NOMO-1 treated with dmso at 0.1 percent for 144 hours (cell line): ENCODE data around the gene PCIF1.
"Not testable (repeated sequence)": the region's sequence is repeated elsewhere in the genome, so short reads cannot be mapped to it uniquely, and the experiment has no call there.

ENCODE experiments used
- DNase-seq: peaks from one replicate; lab custom pipeline; 2025; ENCODE audit not compliant: unreplicated experiment; lab: John Stamatoyannopoulos, UW

PCIF1 gene

DNA sequence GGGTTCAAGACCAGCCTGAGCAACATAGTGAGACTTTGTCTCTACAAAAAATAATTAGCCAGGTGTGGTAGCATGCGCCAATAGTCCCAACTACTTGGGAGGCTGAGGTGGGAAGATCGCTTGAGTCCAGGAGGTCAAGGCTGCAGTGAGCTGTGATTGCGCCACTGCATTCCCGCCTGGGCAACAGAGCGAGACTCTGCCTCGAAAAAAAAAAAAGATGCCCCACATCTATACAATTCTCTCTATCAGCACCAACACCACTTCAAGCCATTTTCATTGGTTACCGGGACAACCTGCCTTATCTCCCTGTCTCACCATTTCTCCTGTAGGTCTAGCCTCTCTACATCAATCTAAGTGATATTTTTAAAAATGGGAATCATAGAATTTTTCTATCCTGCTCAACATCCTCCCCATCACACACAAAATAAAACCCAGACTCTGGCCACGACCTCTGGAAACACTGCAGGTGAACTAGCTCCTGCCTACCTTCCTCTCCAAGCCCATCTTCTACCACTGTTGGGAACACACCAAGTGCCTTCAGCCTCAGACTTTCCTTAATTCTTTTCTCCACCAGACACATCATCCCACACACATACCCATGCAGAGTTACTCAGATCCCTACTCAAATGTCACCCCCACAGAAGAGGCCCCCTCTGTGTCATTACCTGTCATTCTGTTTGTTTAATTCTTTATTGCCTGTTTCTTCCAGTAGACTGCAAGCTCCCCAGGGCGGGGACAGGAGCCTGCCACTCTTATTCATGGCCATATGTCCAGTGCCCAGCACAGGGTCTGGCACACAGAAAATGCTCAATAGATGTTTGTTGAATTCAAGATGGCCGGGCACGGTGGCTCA is 12.9 kb upstream of the PCIF1 start:
- no peak for DNase-seq

DNA sequence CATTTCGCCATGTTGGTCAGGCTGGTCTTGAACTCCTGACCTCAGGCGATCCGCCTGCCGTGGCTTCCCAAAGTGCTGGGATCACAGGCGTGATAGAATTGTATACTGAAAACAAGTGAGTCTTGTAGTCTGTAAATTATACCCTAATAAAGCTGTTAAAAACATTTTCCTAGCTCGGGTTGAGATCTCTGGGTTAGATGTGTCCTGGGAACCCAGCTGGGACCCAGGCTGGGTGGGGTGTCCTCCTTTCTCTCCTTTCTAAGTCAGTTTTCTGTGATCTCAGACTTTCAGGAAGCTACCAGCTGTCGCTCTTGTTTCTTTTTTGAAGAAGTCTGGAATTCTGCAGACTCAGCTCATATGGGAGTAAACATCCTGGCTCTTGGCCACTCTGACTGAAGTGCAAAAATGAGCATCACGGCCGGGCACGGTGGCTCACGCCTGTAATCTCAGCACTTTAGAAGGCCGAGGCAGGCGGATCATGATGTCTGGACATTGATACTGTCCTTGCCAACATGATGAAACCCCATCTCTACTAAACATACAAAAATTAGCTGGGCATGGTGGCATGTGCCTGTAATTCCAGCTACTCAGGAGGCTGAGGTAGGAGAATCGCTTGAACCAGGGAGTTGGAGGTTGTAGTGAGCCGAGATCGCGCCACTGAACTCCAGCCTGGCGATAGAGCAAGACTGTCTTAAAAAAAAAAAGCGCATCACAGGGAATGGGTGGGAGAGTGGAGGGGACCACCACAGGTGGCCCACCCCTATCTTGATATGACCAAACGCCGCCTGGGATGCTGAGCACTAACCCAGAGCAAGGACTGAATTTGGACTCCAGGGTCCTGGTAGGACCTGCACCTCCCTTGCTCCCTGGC is 9.9 kb upstream of the PCIF1 start:
- no peak for DNase-seq

DNA sequence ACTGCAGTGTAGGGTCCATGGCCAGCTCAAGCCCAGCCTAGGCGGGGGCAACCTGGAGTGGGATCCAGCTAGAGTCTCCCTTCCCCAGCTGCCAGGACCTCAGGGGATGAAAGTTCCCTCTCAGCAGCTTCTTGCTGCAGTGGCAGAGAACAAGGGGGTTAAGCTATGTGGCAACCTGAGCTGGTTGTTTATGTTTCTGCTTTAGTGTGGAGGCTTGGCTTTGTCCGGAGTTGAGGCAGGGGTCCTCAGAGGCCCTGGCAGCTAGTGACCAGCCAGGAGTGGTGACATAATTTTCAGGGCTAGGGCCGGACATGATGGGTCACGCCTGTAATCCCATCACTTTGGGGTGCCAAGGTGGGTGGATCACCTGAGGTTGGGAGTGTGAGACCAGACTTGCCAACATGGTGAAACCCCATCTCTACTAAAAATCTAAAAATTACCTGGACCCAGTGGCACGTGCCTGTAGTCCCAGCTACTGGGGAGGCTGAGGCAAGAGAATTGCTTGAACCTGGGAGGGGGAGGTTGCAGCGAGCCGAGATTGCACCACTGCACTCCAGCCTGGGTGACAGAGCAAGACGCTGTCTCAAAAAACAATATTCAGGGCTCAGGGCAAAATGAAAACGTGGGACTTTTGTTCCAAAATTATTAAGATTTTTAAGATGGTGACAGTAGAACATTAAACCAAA is 8.5 kb upstream of the PCIF1 start:
- DNase-seq, result no peak

DNA sequence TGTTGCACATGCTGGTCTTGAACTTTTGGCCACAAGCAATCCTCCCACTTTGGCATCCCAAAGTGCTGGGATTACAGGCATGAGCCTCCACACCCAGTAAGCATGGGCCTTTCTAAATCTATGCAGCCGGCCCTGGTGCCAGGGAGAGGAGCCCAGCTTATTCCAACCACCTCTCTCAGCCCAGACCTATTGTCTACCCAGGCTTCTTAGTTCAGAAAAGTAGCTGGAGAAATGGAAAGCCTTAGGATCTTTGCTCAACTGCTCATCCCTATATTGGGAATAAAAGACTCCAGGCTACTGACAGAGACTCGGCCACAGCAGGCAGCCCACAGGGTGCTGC is 7.8 kb upstream of the PCIF1 start:
- DNase-seq, result no peak

DNA sequence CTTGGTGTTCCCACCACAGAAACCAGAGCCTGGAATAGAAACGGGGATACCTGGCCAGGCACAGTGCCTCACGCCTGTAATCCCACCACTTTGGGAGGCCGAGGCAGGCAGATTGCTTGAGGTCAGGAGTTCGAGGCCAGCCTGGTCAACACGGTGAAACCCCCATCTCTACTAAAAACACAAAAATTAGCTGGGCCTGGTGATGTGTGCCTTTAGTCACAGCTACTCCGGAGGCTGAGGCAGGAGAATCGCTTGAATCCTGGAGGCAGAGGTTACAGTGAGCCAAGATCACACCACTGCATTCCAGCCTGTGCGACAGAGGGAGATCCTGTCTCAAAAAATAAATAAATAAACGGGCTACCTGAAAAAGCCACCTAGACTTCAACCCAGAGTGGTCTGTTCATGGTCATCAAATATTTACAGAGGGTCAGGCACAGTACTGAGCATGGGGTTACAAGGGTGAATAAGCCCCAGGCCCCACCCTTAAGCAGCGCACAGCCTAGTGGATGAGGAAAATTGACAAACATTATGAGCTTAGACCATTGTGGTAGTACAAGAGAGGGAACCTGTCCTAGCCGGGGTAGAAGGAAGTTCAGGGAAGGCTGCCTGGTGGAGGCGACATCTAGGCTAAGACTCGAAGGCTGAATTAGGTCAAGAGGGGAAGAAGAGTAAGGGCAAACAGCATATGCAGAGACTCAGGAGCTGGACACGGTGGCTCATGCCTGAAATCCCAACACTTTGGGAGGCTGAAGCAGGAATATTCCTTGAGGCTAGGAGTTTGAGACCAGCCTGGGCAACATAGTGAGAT is 7.2 kb upstream of the PCIF1 start:
- DNase-seq, result no peak

DNA sequence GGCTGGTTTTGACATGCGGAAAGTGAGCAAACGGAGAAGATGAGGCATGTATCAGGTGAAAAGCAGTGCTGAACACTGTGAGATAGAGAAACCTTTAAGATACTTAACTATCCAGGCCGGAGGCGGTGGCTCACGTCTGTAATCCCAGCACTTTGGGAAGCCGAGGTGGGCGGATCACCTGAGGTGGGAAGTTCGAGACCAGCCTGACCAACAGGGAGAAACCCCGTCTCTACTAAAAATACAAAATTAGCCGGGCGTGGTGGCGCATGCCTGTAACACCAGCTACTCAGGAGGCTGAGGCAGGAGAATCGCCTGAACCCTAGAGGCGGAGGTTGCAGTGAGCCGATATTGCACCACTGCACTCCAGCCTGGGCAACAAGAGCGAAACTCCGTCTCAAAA is 2.8 kb upstream of the PCIF1 start:
- DNase-seq, result not testable (repeated sequence)

DNA sequence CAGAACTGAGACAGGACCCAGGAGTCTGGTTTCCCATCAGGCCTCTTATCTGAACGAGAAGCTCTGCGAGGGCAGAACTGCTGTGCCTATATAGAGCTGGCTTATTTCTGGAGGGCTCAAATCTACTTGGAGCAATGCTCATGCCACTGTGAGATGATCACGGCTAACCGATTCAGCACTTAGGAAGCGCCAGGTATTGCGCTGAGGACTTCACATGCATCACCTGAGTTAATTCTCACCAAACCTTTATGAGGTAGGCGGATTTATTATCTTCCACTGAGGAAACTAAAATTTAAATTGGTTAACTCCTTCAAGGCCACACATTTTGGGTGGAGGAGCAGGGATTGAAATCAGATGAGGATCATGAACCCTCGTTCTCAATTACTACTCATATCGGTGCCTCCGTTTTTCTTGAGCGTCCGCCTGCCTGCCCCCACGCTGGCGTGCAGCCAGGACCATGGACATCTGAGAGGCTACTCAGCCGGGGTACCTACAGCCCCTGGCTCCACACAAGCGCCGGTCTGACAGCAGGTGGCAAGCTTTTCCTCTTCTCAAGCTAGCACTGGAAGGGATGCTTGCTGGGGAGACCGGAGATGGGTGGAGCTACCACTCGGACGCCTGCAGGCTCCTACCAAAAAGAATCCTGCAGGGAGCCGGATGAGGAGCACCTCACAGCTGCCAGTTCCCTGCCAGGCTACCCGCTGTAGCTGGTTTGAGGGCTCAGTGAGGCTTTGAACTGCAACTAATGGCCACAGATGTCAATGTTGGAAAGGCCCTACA is 1.0 kb upstream of the PCIF1 start:
- peak; percentile 49 for DNase-seq

DNA sequence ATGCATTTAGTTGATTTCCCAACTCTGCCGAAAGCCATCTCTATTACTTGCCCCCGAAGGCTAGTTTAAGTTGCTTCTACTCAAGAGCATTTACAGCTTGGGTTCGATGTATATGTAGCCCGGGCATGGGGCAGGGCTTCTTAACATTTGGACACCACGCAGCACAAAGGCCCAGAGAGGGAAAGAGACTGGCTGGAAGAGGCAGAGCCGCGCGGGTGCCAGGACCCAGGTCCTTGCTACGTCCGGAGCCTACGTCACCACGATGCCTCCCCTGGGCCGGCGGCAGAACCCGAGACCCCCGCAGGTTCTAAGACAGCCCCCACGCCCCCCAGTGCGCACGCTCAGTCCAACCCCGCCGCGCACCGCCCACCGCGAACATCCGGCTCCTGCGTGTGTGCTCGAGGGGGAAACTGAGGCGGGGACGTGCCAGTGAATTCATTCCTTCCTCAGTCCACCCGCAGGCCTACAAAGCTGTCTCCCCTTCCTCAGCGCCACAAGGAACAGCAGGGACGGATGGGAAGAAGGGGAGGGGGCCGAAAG is 367 bp upstream of the PCIF1 start:
- DNase-seq, result no peak

DNA sequence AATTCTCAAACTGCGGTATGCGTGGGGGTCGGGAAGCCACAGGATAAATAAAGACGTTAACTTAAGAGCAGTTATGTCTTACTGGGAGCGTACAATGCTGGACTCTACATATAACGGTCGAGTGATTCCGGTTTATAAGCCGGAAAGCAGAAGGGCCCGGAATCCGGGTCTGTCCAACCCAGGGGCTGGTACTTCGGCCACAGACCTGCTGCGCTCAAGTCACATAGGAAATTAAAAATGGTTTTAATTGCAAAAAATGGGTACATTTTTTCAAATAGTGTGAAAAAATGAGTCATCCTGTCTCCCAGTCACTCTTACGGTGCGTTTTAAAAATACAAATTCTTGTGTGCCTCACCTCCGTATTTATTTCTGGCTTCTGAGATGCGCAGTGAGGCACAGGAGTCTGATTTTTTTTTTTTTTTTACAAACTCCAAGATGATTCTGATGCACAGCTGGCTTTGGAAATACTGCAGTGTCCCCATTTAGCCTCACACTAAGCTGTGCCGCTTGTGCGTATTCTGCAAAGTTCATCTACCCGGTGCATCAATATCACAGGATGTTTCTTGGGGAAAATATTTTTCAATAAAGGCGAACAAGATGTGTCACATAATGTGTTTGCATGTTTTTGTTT is 1.0 kb downstream of the PCIF1 start:
- DNase-seq, result no peak

DNA sequence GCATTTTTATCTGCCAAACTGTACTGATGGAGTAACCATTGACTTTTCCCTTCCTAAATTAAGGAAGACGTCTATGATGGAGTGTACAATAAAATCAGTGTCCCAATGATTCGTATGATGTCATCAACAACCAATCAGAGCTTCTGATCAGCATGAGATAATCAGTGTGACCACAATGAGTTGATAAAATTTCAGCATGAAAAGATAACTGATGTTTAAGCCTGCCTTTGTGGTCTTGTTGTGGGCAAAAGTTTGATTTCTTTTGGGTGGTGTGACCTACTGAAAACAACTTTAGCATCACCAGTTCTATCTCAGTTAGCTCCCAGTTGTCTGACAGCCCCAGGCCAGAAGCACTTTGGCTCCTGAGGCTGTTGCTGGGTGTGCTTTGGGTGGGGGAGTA is 3.3 kb downstream of the PCIF1 start:
- DNase-seq, result no peak

DNA sequence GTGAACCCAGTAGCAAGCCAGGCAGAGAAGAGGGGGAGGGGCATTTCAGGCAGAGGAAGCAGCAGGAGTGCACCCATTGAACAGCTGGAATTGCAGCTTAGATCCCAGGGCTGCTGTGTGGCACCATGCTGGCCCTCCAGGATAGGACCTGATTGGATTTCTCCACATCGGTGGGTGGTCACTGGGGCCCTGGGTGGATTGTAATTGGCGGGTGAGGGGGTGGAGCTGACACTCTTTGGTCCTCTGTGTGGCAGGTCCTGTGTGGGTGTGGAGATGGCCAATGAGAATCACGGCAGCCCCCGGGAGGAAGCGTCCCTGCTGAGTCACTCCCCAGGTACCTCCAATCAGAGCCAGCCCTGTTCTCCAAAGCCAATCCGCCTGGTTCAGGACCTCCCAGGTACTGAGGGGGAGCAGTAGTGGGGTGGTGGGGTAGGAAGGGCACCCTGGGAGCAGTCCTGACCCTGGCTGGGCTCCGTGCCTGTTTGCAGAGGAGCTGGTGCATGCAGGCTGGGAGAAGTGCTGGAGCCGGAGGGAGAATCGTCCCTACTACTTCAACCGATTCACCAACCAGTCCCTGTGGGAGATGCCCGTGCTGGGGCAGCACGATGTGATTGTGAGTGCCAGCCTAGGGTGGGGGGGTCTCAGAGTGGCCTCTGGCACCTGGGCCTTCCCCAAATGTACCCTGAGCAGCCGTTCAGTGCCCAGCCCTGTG is 4.4 kb downstream of the PCIF1 start:
- no peak for DNase-seq

DNA sequence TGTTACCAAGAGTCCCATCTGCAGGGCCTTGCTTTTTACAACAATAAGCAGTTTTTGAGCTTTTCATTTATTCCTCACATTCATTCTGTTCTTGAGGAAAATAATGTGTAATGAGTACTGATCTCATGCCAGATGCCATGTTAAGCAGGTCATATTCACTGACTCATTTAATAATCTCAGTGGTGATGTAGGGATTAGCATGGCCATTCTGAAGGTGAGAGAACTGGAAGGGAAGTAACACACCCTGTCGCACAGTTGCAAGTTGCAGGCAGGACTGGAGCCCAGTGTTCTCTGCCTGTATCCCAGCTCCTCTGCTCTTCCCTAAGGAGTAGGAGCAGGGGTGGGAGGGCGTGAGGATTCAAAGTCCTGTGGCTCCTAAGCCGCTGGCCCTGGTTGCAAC is 5.6 kb downstream of the PCIF1 start:
- DNase-seq, result no peak

DNA sequence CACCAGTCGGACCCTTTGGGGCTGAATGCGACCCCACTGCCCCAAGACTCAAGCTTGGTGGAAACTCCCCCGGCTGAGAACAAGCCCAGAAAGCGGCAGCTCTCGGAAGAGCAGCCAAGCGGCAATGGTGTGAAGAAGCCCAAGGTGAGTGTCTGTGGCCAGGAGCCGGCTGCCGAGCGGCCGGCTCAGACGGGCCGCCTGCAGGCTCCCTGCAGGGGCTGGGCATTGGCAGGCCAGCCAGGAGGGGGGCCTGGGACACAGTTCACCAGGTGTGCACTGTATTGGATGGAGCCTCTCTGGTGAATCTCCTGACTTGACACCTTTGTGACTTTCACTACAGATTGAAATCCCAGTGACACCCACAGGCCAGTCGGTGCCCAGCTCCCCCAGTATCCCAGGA is 6.0 kb downstream of the PCIF1 start:
- DNase-seq, result no peak

DNA sequence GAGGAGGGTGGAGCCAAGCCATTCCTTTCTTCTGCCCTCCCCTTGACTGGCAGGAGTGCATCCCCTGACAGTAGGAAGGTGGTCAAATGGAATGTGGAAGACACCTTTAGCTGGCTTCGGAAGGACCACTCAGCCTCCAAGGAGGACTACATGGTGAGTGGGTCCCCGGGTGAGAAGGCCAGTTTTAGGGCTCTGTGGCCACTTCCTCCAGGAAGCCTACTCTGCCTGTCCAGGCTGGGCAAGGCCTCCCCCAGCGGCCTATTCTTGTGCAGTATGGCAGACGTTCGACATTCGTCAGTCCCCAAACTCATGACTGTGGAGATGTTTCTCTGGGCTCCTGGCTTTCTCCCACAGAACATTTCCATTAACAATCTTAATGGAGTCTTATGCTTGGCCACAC is 9.1 kb downstream of the PCIF1 start:
- DNase-seq, result no peak

DNA sequence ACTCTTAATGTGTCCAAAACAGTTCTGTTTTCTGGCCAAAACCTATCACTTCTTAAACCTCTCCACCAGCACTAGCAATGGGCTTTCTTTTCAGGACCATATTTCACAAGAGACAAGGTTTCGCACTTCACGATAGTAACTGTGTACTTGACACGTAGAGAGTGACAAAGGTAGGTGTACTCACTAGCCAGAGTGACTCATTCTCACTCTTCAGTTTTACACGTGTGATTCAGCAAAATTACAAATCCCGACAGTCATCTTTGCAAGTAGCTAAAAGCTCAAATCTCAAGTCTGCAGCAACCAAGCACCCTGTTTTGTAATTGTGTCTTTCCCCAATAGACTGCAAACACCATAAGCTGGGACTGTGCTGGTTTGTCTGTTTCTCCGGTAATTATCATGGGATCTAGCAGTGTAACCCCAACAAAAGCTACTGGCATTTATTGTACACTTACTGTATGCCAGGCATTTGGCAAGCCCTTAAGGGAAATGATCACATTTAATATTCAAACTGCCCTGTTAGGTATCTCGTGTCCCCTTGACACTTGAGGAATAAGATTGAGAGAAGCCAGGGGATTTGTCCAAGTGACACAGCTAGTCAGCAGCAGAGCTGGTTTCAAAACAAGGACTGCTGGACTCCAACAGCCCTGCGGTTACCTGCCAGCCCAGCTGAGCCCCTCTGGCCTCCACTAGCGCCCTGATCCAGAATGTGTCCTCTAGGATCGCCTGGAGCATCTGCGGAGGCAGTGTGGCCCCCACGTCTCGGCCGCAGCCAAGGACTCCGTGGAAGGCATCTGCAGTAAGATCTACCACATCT is 9.9 kb downstream of the PCIF1 start:
- DNase-seq, result peak; percentile 26

DNA sequence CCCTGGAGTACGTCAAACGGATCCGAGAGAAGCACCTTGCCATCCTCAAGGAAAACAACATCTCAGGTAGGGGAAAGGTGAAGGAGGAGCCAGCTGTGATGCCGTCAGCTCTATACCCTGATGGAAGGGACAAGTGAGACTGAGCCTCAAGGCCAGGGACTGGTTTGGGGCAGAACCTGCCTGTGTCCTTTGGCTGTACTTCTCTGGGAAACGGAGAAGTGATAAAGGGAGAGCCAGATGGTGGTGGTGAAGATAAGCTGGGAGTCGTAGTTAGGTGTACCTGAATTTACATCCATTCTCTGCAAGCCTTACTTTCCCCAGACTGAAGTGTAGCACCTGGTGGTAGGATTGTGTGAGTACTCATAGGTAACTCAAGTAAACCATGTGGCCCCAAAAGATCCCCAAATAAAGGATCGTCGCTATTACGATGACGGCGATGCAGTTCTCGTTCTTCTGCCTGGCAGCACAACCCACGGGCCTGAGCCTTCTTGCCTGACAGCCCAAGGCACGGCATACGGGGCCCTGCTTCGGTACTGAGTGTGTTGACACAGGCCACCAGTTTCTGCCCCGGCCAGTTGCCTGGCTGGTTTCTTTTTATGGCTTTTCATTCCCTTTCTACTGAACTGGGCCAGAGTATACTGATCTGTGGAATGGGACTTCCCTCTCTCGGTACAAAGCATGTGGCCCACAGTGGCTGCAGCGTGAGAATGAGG is 10.6 kb downstream of the PCIF1 start:
- no peak for DNase-seq

DNA sequence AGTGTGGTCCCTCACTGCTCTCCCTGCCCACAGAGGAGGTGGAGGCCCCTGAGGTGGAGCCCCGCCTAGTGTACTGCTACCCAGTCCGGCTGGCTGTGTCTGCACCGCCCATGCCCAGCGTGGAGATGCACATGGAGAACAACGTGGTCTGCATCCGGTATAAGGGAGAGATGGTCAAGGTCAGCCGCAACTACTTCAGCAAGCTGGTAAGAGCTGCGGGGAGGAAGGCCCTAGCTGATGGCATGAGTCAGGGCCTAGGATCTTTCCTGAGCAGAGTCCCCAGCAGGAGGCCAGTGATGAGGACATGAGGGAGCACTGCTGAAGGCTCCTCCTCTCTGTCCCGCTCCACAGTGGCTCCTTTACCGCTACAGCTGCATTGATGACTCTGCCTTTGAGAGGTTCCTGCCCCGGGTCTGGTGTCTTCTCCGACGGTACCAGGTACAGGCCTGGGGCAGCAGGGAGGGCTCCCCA is 11.2 kb downstream of the PCIF1 start:
- peak; percentile 23 for DNase-seq
